Measurements from ENCODE around the gene OR5M8.

The OR5M8 gene

GRCh38 chr11:56491270-56491669 lies at the start of gene OR5M8:
TSS of gene OR5M8 (minus strand) at chr11:56491370. CDS start at chr11:56491370, 0 bp downstream.
- no peak for DNase-seq

- DNase-seq, result no peak
Observed at GRCh38 chr11:56533054-56533740, 42.0 kb upstream of the OR5M8 start.

- DNase-seq, result no peak
Observed at GRCh38 chr11:56531856-56532255, 40.7 kb upstream of the OR5M8 start.

- no peak for DNase-seq
Observed at GRCh38 chr11:56522008-56522407, 30.8 kb upstream of the OR5M8 start.

GRCh38 chr11:56513280-56513679 lies 22.1 kb upstream of the OR5M8 start:
- no peak for DNase-seq

GRCh38 chr11:56509439-56509838 lies 18.3 kb upstream of the OR5M8 start:
- DNase-seq, result no peak

- DNase-seq, result no peak
Observed at GRCh38 chr11:56497010-56497409, 5.8 kb upstream of the OR5M8 start.

- no peak for DNase-seq
Observed at GRCh38 chr11:56495117-56495516, 3.9 kb upstream of the OR5M8 start.

GRCh38 chr11:56486801-56487200 lies 4.4 kb downstream of the OR5M8 start:
- no peak for DNase-seq

GRCh38 chr11:56474729-56475235 lies 16.4 kb downstream of the OR5M8 start:
- no peak for DNase-seq

- no peak for DNase-seq
Observed at GRCh38 chr11:56473252-56473651, 17.9 kb downstream of the OR5M8 start, which contains the start of gene OR5M3. TSS of gene OR5M3 (minus strand) at chr11:56473352. CDS start at chr11:56470497, 2,855 bp downstream.

- no peak for DNase-seq
Observed at GRCh38 chr11:56457076-56457475, 34.1 kb downstream of the OR5M8 start.

- DNase-seq, result no peak
Observed at GRCh38 chr11:56453521-56453920, 37.6 kb downstream of the OR5M8 start.

Data from suppressor macrophage treated with lipopolysaccharide for 4 hours (primary cell).